ENCODE measurements around the gene SARS1.

DNA sequence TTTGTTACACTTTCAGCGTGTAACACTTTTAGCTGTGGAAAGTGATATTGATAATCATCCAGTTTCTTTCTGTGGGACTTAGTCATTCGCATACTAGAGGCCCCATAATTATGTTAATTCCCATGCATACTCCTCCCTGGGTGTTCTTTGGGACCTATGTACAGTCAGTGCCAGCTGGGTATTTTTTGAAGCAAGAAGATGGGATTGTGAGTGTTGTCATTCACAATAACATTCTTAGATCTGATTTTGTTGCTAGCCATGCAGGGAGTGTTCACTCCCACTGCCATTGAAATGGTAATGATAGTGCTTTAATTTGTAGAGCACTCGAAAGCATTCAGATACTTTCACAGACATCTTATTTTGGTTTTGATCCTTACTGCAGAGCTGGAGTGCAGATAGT lies 11.6 kb downstream of the SARS1 start:
- TF ChIP-seq, protein P1, sequence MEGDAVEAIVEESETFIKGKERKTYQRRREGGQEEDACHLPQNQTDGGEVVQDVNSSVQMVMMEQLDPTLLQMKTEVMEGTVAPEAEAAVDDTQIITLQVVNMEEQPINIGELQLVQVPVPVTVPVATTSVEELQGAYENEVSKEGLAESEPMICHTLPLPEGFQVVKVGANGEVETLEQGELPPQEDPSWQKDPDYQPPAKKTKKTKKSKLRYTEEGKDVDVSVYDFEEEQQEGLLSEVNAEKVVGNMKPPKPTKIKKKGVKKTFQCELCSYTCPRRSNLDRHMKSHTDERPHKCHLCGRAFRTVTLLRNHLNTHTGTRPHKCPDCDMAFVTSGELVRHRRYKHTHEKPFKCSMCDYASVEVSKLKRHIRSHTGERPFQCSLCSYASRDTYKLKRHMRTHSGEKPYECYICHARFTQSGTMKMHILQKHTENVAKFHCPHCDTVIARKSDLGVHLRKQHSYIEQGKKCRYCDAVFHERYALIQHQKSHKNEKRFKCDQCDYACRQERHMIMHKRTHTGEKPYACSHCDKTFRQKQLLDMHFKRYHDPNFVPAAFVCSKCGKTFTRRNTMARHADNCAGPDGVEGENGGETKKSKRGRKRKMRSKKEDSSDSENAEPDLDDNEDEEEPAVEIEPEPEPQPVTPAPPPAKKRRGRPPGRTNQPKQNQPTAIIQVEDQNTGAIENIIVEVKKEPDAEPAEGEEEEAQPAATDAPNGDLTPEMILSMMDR (IDR thresholded peaks at IDR 0.05; ENCODE audit: insufficient read depth, low read length), result no peak
- no peak for TF ChIP-seq POLR2AphosphoS5 (IDR thresholded peaks at IDR 0.05; ENCODE audit: low read depth)
- no peak for TF ChIP-seq GABPA (IDR thresholded peaks at IDR 0.05; ENCODE audit: low read depth)

All from HL-60 (cell line).